Keratinocyte (primary cell): ENCODE data around the gene UNC13A. TPM values are rescaled to one million over a fixed set of nuclear protein-coding genes. Genes with fewer than 3 reads are reported as not detected.

Experiments used
- DNase-seq: peaks from one replicate; pipeline ENCODE4 v3.0.0-alpha.2; 2011; ENCODE audit warnings: low read depth, missing footprints, low spot score
- FAIRE-seq: peaks from 2 replicates; lab custom pipeline; 2011; peaks lifted over from hg19 to GRCh38; lab: Jason Lieb, UNC
- H2AFZ ChIP-seq: 2 replicates; pipeline ENCODE4 v1.6.0; 2012; ENCODE audit warnings: low read length, control low read depth, inconsistent platforms; ENCODE audit not compliant: control insufficient read depth
- H3K27ac ChIP-seq: 2 replicates; pipeline ENCODE4 v1.5.1; 2011; ENCODE audit warnings: low read length; ENCODE audit not compliant: control insufficient read depth, insufficient read depth
- H3K27me3 ChIP-seq: 3 replicates; pipeline ENCODE4 v1.6.0; 2011; ENCODE audit warnings: low read length; ENCODE audit not compliant: control insufficient read depth, insufficient read depth; ENCODE audit errors: extremely low read depth
- H3K36me3 ChIP-seq, 2 experiments: 2 replicates in 1 of 2; 3 replicates in 1 of 2; pipeline ENCODE4 v1.5.1; 2011; ENCODE audit warnings: low read length in 2 of 2, mild to moderate bottlenecking in 1 of 2; ENCODE audit not compliant: control insufficient read depth in 2 of 2, insufficient read depth in 2 of 2; ENCODE audit errors: extremely low read depth in 1 of 2
- H3K4me1 ChIP-seq: 3 replicates; pipeline ENCODE4 v1.5.1; 2011; ENCODE audit warnings: low read length; ENCODE audit not compliant: control insufficient read depth, insufficient read depth; ENCODE audit errors: extremely low read depth
- H3K4me2 ChIP-seq: 3 replicates; pipeline ENCODE4 v1.6.0; 2011; ENCODE audit warnings: low read depth, low read length; ENCODE audit not compliant: control insufficient read depth, insufficient read depth; ENCODE audit errors: extremely low read depth
- H3K4me3 ChIP-seq, 3 experiments: fragments of 200-600 bp in 1 of 3; sonication (generic) in 1 of 3; 2 replicates in 2 of 3; 3 replicates in 1 of 3; pipeline ENCODE4 v1.5.1; 2011 to 2016; ENCODE audit warnings: low read length in 3 of 3, mild to moderate bottlenecking in 3 of 3, control low read depth in 2 of 3, inconsistent platforms in 1 of 3, low read depth in 1 of 3, mixed read lengths in 1 of 3, mixed run types in 1 of 3, moderate library complexity in 1 of 3; ENCODE audit not compliant: control insufficient read depth in 2 of 3, insufficient read depth in 2 of 3; ENCODE audit errors: extremely low read depth in 1 of 3
- H3K79me2 ChIP-seq: 2 replicates; pipeline ENCODE4 v1.6.0; 2012; ENCODE audit warnings: low read length; ENCODE audit not compliant: control insufficient read depth, insufficient read depth
- H3K9ac ChIP-seq: 3 replicates; pipeline ENCODE4 v1.6.0; 2011; ENCODE audit warnings: low read length; ENCODE audit not compliant: control insufficient read depth, insufficient read depth; ENCODE audit errors: extremely low read depth
- H3K9me1 ChIP-seq: 3 replicates; pipeline ENCODE4 v1.6.0; 2011; ENCODE audit warnings: low read length; ENCODE audit not compliant: control insufficient read depth, insufficient read depth; ENCODE audit errors: extremely low read depth
- H3K9me3 ChIP-seq: 2 replicates; pipeline ENCODE4 v1.5.1; 2012; ENCODE audit warnings: low read depth, low read length; ENCODE audit not compliant: control insufficient read depth
- H4K20me1 ChIP-seq: 3 replicates; pipeline ENCODE4 v1.6.0; 2011; ENCODE audit warnings: low read length; ENCODE audit not compliant: control insufficient read depth, insufficient read depth; ENCODE audit errors: extremely low read depth
- EZH2 ChIP-seq: IDR thresholded peaks from one replicate; pipeline ENCODE4 v1.6.1; 2012; ENCODE audit warnings: inconsistent platforms, mild to moderate bottlenecking, low read length, moderate library complexity
- dilution Hi-C: fragments of 300-500 bp; cut with MboI; formaldehyde crosslinking; loops from one replicate; pipeline ENCODE4 v1.7.0; 2020; ENCODE audit warnings: low sequenced_read_pairs; ENCODE audit not compliant: extremely low pct_ligation_motif_present
- polyA plus RNA-seq, 5 experiments: library from polyadenylated mRNA; depleted of rRNA in 3 of 5; stranded (reverse) in 3 of 5; stranded (forward) in 1 of 5; unstranded in 1 of 5; fragments of >200 nt; gene quantifications; 1 replicate in 1 of 5; 2 replicates in 3 of 5; 3 replicates in 1 of 5; pipeline versions ENCODE4 v1.2.1 to v1.2.3, GENCODE V29; 2011 to 2012; ENCODE audit warnings: missing spikeins in 2 of 5, low read depth in 1 of 5, low replicate concordance in 1 of 5
- TF ChIP-seq, protein P1 (sequence below), 3 experiments: IDR thresholded peaks in 1 of 3; conservative IDR thresholded peaks in 1 of 3; optimal IDR thresholded peaks in 1 of 3; 2 replicates in 2 of 3; 3 replicates in 1 of 3; pipeline versions ENCODE3 to v1.5.1; 2011; ENCODE audit warnings: low read length in 3 of 3, mild to moderate bottlenecking in 3 of 3, moderate library complexity in 2 of 3, control low read depth in 1 of 3, inconsistent platforms in 1 of 3; ENCODE audit not compliant: insufficient read depth in 2 of 3; ENCODE audit errors: extremely low read depth in 1 of 3

UNC13A gene
- polyA plus RNA-seq, 1 donor (not counting 4 experiments of a cell fraction or from before 2014, with no cell fraction given), result under 0.01 TPM

DNA sequence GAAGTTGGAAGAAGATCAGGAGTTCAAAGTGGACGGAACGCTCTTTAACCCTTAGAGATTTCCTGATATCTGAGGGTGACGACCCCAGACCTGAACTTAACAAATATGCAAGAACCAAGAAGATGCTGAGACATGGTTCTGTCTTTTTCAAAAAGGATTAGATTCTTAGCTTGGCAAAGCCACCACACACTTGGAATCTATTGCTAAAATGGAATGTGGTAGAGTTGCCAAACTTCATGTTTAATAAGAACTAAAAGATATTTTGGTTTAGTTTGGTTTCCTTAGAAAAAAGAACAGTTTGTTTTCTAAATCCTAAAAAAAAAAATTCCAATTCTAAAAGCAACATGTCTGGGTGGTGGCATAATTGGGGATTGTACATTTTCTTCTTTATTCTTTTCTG lies 29.5 kb downstream of the UNC13A start:
- dilution Hi-C loops, result no loop called here
- H3K27ac ChIP-seq, result no peak overlapping the region
- FAIRE-seq, result no peak

DNA sequence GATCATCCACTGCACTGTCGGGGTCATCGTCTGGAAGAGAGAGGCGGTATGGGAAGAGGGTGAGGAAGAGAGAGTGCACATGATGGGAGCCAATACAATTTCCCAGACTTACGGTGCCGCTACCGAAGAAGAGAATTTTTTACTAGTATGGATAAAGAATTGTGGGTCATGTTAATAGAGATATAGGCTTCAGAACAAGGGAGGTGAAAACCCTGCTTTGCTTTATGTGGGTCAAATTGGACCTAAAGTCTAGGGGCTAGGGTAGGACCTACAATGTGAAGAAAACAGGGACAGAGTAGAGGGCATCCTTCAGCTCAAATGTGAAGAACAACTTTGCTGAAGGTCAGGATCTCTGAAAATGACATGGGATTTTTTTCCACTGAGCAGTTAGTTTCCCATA lies 29.9 kb downstream of the UNC13A start:
- no peak overlapping the region for H2AFZ ChIP-seq
- no peak overlapping the region for H3K9ac ChIP-seq
- no peak overlapping the region for H3K4me3 ChIP-seq
- no peaks in the 10 kb centered on the region for H3K27me3 ChIP-seq
- H3K9me1 ChIP-seq, result no peaks in the 10 kb centered on the region
- TF ChIP-seq, protein P1, sequence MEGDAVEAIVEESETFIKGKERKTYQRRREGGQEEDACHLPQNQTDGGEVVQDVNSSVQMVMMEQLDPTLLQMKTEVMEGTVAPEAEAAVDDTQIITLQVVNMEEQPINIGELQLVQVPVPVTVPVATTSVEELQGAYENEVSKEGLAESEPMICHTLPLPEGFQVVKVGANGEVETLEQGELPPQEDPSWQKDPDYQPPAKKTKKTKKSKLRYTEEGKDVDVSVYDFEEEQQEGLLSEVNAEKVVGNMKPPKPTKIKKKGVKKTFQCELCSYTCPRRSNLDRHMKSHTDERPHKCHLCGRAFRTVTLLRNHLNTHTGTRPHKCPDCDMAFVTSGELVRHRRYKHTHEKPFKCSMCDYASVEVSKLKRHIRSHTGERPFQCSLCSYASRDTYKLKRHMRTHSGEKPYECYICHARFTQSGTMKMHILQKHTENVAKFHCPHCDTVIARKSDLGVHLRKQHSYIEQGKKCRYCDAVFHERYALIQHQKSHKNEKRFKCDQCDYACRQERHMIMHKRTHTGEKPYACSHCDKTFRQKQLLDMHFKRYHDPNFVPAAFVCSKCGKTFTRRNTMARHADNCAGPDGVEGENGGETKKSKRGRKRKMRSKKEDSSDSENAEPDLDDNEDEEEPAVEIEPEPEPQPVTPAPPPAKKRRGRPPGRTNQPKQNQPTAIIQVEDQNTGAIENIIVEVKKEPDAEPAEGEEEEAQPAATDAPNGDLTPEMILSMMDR (optimal IDR thresholded peaks at IDR 0.05 in 1 of 3, IDR thresholded peaks at IDR 0.05 in 1 of 3, conservative IDR thresholded peaks at IDR 0.05 in 1 of 3; ENCODE audit: extremely low read depth in 1 of 3, insufficient read depth in 2 of 3, low read length in 3 of 3), result no peak
- no peak for TF ChIP-seq EZH2
- DNase-seq, result no peak
- H3K4me1 ChIP-seq, result peaks cover 5% of the 10 kb centered on the region
- no peak overlapping the region for H3K4me2 ChIP-seq
- dilution Hi-C loops, result no loop called here
- no peaks in the 10 kb centered on the region for H4K20me1 ChIP-seq
- no peak overlapping the region for H3K27ac ChIP-seq
- H3K36me3 ChIP-seq, result no peaks in the 10 kb centered on the region
- H3K9me3 ChIP-seq, result no peaks in the 10 kb centered on the region
- FAIRE-seq, result no peak
- H3K79me2 ChIP-seq, result no peaks in the 10 kb centered on the region

More for the DNA sequence above, 29.5 kb downstream of the UNC13A start:
- Histone ChIP-seq H3K4me3 (no peak overlapping the region), H3K36me3 (no peaks in the 10 kb centered on the region), H2AFZ (no peak overlapping the region), H3K9me3 (no peaks in the 10 kb centered on the region), H3K79me2 (no peaks in the 10 kb centered on the region), H3K4me1 (peaks cover 5% of the 10 kb centered on the region), H3K9ac (no peak overlapping the region), H3K27me3 (no peaks in the 10 kb centered on the region), H3K9me1 (no peaks in the 10 kb centered on the region), H3K4me2 (no peak overlapping the region), H4K20me1 (no peaks in the 10 kb centered on the region)
- no peak for DNase-seq
- TF ChIP-seq, protein P1 (optimal IDR thresholded peaks at IDR 0.05 in 1 of 3, IDR thresholded peaks at IDR 0.05 in 1 of 3, conservative IDR thresholded peaks at IDR 0.05 in 1 of 3; ENCODE audit: extremely low read depth in 1 of 3, insufficient read depth in 2 of 3, low read length in 3 of 3), result no peak
- no peak for TF ChIP-seq EZH2
